ENCODE measurements around the gene PHETA1. TPM values are rescaled to one million over a fixed set of nuclear protein-coding genes. Genes with fewer than 3 reads are reported as not detected.

Gene PHETA1
- total and polyA plus RNA-seq, 2 donors (not counting 3 experiments of a cell fraction or from before 2014, with no cell fraction given) = 10.6 to 20.0 TPM

GRCh38 chr12:111411185-111411764, 42.4 kb upstream of the PHETA1 start:
- H3K9ac ChIP-seq (replicated peaks; ENCODE audit: extremely low read depth, insufficient read depth, low read length) = peak overlapping the region; percentile 95
- no peaks in the 10 kb centered on the region for H3K27me3 ChIP-seq (ENCODE audit: control insufficient read depth in 2 of 2, insufficient read depth in 2 of 2, low read length in 2 of 2)
- H3K9me1 ChIP-seq (replicated peaks; ENCODE audit: control insufficient read depth, extremely low read depth, insufficient read depth, low read length) = no peaks in the 10 kb centered on the region
- dilution Hi-C loops (cut with MboI; ENCODE audit: extremely low pct_ligation_motif_present, low sequenced_read_pairs) (no loop called here), intact Hi-C loops (cut with micrococcal nuclease) (no loop called here)
- H3K27ac ChIP-seq (ENCODE audit: insufficient read depth, low read depth, low read length) = peak overlapping the region; percentile 87
- peaks cover 3% of the 10 kb centered on the region for H4K20me1 ChIP-seq (replicated peaks; ENCODE audit: control insufficient read depth, extremely low read depth, insufficient read depth, low read length)
- peaks cover 98% of the 10 kb centered on the region for H3K79me2 ChIP-seq (ENCODE audit: control insufficient read depth, insufficient read depth, low read length)
- DNase-seq (ENCODE audit: low read depth, low spot score) = no peak
- H3K36me3 ChIP-seq (ENCODE audit: control insufficient read depth in 2 of 2, extremely low read depth in 1 of 2, insufficient read depth in 2 of 2, low read length in 2 of 2) = peaks cover 0 to 3% of the 10 kb centered on the region in 2 experiments
- H2AFZ ChIP-seq (ENCODE audit: low read depth, low read length) = no peak overlapping the region
- H3K9me3 ChIP-seq (replicated peaks; ENCODE audit: control insufficient read depth, insufficient read depth, low read length) = no peaks in the 10 kb centered on the region
- peaks cover 71% of the 10 kb centered on the region for H3K4me1 ChIP-seq (ENCODE audit: control insufficient read depth, extremely low read depth, insufficient read depth, low read length)
- BruUV-seq (replicated peaks) = no TSS peak
- no peak for TF ChIP-seq MAX (IDR thresholded peaks at IDR 0.05; ENCODE audit: insufficient read depth, insufficient read length)
- no peak for TF ChIP-seq JUN (IDR thresholded peaks at IDR 0.05; ENCODE audit: borderline replicate concordance, insufficient read depth, insufficient read length, low read depth)
- no peak for TF ChIP-seq EZH2 (IDR thresholded peaks at IDR 0.05; ENCODE audit: borderline replicate concordance, low read depth, low read length, severe bottlenecking)
- no peak for TF ChIP-seq MYC (IDR thresholded peaks at IDR 0.05; ENCODE audit: low read depth, low read length)
- TF ChIP-seq, protein P1, sequence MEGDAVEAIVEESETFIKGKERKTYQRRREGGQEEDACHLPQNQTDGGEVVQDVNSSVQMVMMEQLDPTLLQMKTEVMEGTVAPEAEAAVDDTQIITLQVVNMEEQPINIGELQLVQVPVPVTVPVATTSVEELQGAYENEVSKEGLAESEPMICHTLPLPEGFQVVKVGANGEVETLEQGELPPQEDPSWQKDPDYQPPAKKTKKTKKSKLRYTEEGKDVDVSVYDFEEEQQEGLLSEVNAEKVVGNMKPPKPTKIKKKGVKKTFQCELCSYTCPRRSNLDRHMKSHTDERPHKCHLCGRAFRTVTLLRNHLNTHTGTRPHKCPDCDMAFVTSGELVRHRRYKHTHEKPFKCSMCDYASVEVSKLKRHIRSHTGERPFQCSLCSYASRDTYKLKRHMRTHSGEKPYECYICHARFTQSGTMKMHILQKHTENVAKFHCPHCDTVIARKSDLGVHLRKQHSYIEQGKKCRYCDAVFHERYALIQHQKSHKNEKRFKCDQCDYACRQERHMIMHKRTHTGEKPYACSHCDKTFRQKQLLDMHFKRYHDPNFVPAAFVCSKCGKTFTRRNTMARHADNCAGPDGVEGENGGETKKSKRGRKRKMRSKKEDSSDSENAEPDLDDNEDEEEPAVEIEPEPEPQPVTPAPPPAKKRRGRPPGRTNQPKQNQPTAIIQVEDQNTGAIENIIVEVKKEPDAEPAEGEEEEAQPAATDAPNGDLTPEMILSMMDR (IDR thresholded peaks at IDR 0.05; ENCODE audit: extremely low read depth in 1 of 2, insufficient read depth in 1 of 2, low read depth in 1 of 2, low read length in 2 of 2) = no peak
- no peak for TF ChIP-seq FOS (IDR thresholded peaks at IDR 0.05; ENCODE audit: borderline replicate concordance, insufficient read depth, low read length)
- no peak for TF ChIP-seq POLR2AphosphoS5 (IDR thresholded peaks at IDR 0.05; ENCODE audit: insufficient read depth, low read depth, low read length)
- TF ChIP-seq POLR2A (IDR thresholded peaks at IDR 0.05; ENCODE audit: low read depth, low read length) = no peak
- TF ChIP-seq GATA2 (IDR thresholded peaks at IDR 0.05; ENCODE audit: insufficient read depth, insufficient read length, low read depth, low read length) = no peak
- ChIA-PET POLR2A (interaction anchor here (1.2 kb wide), 1 partner anchor 33 kb away, joined by 5 read pairs; no protein-coding TSS in a partner anchor), CTCF (interaction anchor here (0.6 to 7.7 kb wide), 5 partner anchors 14 to 80 kb away, joined by 3 to 101 read pairs (median 15); no protein-coding TSS in a partner anchor)
- H3K4me3 ChIP-seq (replicated peaks in 1 of 3; ENCODE audit: insufficient read depth in 1 of 3, low read depth in 1 of 3, low read length in 3 of 3) = no peak overlapping the region
- H3K4me2 ChIP-seq (ENCODE audit: insufficient read depth, low read length) = peak overlapping the region; percentile 4
- no peak for FAIRE-seq

Data from endothelial cell of umbilical vein (primary cell).